ENCODE measurements around the gene PAWR.

DNA sequence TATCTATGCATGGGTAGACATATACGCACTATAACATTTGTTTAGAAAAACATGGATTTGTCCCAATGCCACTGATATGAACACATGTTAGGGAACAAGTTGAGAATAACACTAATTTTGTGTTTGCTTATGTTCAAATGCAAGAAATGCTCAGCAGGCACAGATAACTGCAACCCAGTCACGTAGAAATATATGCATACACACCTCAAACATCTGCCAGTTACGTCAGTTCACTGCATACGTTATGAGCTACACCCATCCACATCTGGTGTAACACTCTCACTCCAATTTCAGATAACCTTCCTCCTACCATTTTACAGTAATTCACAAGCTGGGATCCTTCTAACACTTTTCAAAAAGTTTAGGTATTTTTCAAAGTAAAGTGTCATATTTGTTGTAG lies 10.7 kb downstream of the PAWR start:
- TF ChIP-seq PCBP2 (optimal IDR thresholded peaks at IDR 0.05; ENCODE audit: low read depth, low read length, poor library complexity, severe bottlenecking): no peak
- no peak for TF ChIP-seq SIN3A (IDR thresholded peaks at IDR 0.05; ENCODE audit: borderline replicate concordance, low read depth, low read length)
- TF ChIP-seq, protein P1, sequence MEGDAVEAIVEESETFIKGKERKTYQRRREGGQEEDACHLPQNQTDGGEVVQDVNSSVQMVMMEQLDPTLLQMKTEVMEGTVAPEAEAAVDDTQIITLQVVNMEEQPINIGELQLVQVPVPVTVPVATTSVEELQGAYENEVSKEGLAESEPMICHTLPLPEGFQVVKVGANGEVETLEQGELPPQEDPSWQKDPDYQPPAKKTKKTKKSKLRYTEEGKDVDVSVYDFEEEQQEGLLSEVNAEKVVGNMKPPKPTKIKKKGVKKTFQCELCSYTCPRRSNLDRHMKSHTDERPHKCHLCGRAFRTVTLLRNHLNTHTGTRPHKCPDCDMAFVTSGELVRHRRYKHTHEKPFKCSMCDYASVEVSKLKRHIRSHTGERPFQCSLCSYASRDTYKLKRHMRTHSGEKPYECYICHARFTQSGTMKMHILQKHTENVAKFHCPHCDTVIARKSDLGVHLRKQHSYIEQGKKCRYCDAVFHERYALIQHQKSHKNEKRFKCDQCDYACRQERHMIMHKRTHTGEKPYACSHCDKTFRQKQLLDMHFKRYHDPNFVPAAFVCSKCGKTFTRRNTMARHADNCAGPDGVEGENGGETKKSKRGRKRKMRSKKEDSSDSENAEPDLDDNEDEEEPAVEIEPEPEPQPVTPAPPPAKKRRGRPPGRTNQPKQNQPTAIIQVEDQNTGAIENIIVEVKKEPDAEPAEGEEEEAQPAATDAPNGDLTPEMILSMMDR (CRISPR knock-in tag; IDR thresholded peaks at IDR 0.05): no peak
- no peak for TF ChIP-seq ZBTB43 (CRISPR knock-in tag; conservative IDR thresholded peaks at IDR 0.05)
- no peak for TF ChIP-seq AFF4 (CRISPR knock-in tag; IDR thresholded peaks at IDR 0.05)
- TF ChIP-seq, protein P2, sequence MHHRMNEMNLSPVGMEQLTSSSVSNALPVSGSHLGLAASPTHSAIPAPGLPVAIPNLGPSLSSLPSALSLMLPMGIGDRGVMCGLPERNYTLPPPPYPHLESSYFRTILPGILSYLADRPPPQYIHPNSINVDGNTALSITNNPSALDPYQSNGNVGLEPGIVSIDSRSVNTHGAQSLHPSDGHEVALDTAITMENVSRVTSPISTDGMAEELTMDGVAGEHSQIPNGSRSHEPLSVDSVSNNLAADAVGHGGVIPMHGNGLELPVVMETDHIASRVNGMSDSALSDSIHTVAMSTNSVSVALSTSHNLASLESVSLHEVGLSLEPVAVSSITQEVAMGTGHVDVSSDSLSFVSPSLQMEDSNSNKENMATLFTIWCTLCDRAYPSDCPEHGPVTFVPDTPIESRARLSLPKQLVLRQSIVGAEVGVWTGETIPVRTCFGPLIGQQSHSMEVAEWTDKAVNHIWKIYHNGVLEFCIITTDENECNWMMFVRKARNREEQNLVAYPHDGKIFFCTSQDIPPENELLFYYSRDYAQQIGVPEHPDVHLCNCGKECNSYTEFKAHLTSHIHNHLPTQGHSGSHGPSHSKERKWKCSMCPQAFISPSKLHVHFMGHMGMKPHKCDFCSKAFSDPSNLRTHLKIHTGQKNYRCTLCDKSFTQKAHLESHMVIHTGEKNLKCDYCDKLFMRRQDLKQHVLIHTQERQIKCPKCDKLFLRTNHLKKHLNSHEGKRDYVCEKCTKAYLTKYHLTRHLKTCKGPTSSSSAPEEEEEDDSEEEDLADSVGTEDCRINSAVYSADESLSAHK (CRISPR knock-in tag; IDR thresholded peaks at IDR 0.05; ENCODE audit: borderline replicate concordance): no peak
- TF ChIP-seq KDM6A (CRISPR knock-in tag; IDR thresholded peaks at IDR 0.05; ENCODE audit: low read depth): no peak
- TF ChIP-seq YY1 (IDR thresholded peaks at IDR 0.05; ENCODE audit: insufficient read depth, insufficient replicate concordance, low read depth, low read length): no peak
- TF ChIP-seq SRSF1 (optimal IDR thresholded peaks at IDR 0.05; ENCODE audit: low read depth, low read length): no peak
